ENCODE results near the gene FMOD.

The FMOD gene

DNA sequence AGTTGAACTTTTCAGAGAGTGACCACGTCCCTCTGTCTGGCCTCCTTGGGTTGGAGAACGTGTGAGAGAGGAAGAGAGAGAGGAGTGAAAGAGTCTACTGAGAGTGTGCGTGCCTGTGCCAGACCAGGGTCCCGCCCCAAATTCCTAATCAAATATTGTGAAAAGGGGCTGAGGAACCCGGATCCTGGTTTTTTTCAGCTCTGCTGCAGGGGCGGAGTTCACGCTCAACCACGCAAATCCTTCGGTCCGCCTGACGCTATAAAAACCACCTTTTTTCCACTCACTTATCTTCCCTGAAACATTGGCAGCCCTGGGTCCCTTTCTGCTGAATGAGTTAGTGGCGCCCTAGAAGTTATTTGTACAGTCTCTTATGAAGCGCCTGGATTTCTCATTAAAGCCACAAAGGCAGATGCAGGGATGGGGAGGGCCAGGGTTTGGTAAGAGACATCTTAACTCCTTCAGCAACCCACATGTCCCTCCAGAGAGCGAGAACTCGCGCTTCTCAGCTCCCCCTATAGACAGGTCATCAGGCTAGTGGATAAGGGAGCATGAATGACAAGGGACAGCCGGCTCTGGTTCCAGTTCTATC lies at the start of gene FMOD:
Gene FMOD (minus strand): TSS at position 86 of the 589 bp plus-strand sequence. CDS start 2,852 bp downstream, outside the sequence.
- DNase-seq (ENCODE audit: low spot score) (no peak), FAIRE-seq (no peak)

DNA sequence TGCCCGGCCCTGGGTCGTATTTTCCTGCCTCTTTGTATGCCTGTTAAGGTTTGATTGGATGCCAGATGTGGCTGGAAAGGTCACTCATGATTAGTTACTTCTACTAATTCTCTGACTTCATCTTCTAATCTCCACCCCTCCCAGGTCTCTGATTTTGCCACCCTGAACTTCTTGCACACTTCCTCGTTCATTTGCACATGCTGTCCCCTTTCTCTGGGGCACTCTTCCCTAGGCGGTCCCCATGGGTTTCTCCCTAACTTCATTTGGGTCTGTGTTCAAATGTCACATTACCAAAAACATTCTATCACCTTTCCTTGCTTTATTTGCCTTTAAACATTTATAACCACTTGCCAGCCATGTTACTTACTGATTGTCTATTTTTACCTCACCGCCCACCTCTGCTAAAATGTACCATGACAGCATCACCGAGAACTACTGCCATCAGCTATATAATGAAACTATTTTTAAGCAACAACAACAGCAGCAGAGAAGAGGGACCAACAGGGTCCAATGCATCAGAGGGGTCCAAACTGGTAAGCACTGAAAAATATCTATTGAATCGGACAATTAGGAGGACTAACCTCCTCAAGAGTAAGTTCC lies 45.8 kb upstream of the FMOD start:
- FAIRE-seq (no peak), DNase-seq (ENCODE audit: low spot score) (no peak)

DNA sequence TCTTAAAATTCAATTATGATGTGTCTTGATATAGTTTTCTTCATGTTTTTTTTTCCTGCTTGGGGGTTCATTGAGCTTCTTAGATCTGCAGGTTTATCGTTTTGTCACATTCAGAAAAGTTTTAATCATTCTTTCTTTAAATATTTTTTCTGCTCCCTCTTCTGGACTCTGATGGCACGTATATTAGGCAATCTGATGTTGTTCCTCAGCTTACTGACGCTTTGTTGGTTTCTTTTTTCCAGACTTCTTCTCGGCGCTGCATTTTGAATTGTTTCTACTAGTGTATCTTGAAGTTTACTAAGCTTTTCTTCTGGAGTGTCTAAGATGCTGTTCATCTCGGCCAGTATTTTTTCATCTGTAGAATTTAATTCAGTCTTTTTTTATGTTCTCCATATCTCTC lies 44.8 kb upstream of the FMOD start:
- FAIRE-seq: no peak

DNA sequence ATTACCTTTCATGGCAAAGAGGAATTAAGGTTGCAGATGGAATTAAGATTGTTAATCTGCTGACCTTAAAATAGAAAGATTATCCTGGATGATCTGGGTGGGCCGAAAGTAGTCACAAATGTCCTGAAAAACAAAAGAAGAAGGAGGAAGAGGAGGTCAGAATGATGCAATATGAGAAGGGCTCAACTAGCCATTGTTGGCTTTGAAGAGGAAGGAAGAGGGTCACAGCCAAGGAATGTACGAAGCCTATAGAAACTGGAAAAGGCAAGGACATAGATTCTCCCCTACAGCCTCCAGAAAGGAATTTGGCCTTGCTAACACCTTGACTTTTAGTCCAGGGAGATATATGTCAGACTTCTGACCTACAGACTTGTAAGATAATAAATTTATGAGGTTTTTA lies 39.4 kb upstream of the FMOD start:
- DNase-seq (ENCODE audit: low spot score) (no peak), FAIRE-seq (no peak)

More for the DNA sequence above, 44.8 kb upstream of the FMOD start:
- DNase-seq (ENCODE audit: low spot score): no peak

- DNase-seq (ENCODE audit: low spot score) (no peak), FAIRE-seq (no peak)
Measured at GRCh38 chr1:203388683-203389082, 37.8 kb upstream of the FMOD start.

DNA sequence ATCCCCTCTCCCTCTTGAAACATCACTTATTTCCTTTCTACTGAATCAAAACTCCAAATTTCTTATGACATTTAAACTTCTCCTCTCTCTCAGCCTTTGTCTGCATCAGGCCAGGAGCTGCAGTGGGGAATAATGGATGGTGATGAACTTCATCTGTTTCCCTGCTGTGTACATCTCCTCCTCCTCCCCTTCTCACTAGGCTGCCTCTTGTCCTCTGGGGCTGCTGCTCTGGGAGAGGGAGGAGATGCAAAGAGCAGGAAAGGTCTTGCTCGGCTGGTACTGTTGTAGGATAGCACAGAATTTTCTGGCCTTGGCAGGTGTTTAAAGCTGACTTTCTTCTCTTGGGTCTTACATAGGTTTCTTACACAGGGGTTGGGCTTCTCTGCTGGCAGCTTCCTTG lies 31.1 kb upstream of the FMOD start:
- no peak for FAIRE-seq

DNA sequence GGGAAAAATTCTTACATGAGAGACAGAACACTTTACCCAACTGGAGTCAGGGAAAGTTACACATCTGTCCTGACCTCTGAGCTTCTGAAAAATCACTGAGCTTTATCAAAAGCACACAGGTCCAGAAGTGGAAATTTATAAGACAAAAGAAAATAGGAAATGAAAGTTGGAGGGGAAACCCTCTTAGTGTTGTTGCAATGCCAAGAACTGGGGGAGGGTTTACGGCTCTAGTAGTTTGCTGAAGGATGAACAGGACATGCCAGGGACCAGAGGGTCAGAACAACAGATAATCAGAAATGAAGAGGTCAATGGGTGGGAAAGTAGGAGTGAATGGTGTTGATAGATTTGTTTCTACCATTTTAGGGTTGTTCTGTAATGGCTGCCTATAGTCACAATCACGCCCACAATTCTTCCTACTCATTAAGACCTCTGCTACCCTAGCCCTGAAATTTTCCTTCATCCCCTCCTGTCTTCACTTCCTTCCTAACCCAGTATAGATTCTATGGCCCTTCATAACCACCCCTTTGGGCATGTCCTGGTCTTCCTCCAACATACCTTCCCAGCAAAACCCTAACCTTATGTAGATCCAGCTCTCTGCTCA lies 30.3 kb upstream of the FMOD start:
- DNase-seq (ENCODE audit: low spot score) (no peak), FAIRE-seq (no peak)

More for the DNA sequence above, 31.1 kb upstream of the FMOD start:
- DNase-seq (ENCODE audit: low spot score): no peak

DNA sequence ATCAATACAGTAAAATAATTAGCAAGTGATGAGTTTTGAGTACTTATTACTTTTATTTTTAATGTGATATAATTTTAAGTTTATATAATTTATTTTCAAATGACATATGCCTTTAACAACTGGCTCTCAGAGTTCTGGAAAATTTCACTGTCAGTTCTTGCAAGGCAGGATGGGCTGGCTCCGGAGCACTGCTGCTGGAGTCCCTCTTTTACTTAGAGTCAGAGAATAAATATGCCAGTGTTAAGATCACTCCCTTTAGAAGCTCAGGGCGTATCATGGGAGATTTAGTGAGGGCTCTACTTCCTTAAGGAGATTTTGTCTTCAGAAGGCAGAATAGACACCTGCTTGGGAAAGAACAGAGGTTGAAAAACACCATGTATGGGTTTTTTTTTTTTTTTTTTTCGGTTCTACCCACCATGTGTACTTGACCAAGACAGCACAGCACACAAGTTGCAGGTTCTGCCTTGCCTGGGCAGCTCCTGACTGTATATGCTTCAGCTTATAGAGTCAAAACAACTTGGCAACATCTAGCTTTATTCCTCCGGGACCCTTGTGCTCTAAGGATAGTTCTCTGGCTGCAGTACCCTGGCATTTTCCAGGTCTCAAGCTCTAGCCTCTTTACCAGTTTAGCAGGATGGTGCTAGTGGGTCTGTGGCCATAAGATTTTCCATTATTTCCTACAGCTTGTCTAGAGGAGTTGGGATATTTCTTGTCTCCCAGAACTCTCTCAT lies 29.7 kb upstream of the FMOD start:
- FAIRE-seq: no peak
- no peak for DNase-seq (ENCODE audit: low spot score)

DNA sequence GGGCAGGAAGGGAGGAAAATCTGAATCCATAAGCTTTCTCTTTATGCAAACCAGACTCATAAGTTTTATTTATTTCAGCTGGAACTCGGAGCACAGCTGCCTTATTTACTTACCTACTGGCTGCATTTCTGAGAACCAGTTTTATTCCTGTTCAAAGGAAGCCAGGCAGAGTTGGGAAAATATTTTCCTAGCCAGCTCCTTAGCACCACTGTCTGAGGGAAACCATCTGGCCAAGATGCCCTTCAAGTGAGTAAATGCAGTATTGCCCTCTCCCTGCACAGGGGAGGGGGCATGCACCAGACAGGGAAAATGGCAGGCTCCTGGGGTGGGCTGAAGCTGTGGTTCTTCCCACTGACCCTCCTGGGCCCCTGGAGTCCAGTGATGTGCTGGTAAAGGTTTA lies 28.9 kb upstream of the FMOD start:
- FAIRE-seq (no peak), DNase-seq (ENCODE audit: low spot score) (no peak)

- FAIRE-seq: no peak
- no peak for DNase-seq (ENCODE audit: low spot score)
Measured at GRCh38 chr1:203378556-203379245, 27.8 kb upstream of the FMOD start.

DNA sequence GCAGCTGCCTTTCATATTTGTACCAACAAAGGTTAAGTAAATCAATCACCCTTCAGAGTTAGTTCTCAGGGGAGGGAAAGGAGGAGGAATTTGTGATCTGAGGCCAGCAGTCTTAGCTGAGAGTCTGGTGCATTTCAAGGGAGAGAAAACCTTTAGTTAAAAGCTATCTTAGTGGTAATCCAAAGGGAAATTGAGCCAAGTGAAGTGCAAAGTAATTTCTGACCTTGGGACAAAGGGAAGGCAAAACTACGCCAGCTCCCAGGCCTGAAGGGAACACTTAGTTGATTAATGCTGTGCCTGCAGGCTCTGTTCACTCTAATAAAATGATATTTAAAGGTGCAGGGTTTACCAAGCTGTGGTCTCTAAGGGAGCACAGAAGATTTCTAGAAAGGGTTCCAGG lies 23.1 kb upstream of the FMOD start:
- DNase-seq (ENCODE audit: low spot score) (no peak), FAIRE-seq (no peak)

DNA sequence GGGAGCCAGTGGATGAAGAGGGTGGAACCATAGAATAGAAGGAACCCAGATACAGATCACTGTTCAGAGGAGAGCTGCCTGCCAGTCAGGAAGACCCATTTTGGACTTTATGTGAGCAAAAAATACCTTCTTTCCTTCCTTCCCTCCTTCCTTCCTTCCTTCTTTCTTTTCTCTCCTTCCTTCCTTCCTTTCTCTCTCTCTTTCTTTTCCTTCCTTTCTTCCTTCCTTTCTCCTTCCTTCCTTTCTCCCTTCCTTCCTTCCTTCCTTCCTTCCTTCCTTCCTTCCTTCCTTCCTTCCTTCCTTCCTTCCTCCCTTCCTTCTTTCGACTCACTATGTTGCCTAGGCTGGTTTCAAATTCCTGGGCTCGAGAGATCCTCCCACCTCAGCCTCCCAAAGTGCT lies 22.1 kb upstream of the FMOD start:
- no peak for FAIRE-seq
- DNase-seq (ENCODE audit: low spot score): no peak

DNA sequence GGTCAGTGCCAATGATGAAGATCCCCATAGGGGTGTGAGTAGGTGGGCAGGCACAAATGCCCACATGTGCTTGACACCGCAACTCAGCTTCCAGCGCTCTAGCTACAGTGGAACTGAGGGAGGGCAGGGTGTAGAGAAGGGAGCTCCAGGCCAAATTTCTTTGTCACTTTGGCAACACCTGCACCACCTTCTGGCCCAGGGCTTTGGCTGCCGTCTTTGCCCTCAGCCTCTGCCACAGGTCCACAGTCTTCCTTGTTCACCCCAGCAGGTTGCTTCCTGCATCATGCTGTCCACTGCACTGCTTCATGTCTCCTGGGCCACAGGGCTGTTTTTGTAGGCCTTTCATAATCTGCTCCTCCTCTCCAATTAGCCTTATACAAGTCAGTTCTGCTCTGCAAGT lies 20.4 kb upstream of the FMOD start:
- FAIRE-seq (no peak), DNase-seq (ENCODE audit: low spot score) (no peak)

GRCh38 chr1:203369666-203370065 lies 18.7 kb upstream of the FMOD start:
- DNase-seq (ENCODE audit: low spot score) (no peak), FAIRE-seq (no peak)

- no peak for FAIRE-seq
- DNase-seq (ENCODE audit: low spot score): no peak
Measured at GRCh38 chr1:203368624-203369451, 17.9 kb upstream of the FMOD start.

- DNase-seq (ENCODE audit: low spot score) (no peak), FAIRE-seq (no peak)
Measured at GRCh38 chr1:203367057-203367456, 16.1 kb upstream of the FMOD start.

DNA sequence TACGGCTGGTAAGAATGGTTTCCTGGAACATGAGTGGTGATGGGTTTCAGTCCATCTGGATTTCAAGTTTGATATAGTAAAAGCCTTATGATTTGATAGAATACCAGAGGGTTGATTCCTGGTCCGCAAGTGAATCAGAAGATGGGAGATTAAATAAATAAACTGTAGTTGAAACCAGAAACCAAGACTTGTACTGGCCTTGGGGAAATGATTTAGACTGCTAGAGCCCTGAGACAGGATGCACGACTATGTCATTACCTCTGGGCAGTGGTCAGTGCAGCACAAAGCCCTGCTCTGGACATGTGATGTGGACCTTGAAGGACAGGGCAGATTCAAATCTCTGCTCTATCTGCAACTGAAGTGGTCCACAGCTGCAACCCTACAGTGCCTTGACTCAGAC lies 15.6 kb upstream of the FMOD start:
- FAIRE-seq (no peak), DNase-seq (ENCODE audit: low spot score) (no peak)

GRCh38 chr1:203364806-203365205 lies 13.9 kb upstream of the FMOD start:
- FAIRE-seq (no peak), DNase-seq (ENCODE audit: low spot score) (no peak)

- no peak for DNase-seq (ENCODE audit: low spot score)
- FAIRE-seq: no peak
Measured at GRCh38 chr1:203364094-203364801, 13.3 kb upstream of the FMOD start.

- FAIRE-seq (no peak), DNase-seq (ENCODE audit: low spot score) (no peak)
Measured at GRCh38 chr1:203362720-203363025, 11.8 kb upstream of the FMOD start.

Data from urothelium cell line (cell line).